NCI-H69 (cell line): Measurements from ENCODE around the gene BCL11B.

Experiments used
- DNase-seq: peaks from one replicate; lab custom pipeline; 2025; lab: John Stamatoyannopoulos, UW

Gene BCL11B

GRCh38 chr14:99271951-99272631 is at the start of gene BCL11B:
Gene BCL11B (minus strand): TSS chr14:99272197. CDS start chr14:99271218, 979 bp downstream.
- peak; percentile 75 for DNase-seq

- DNase-seq = no peak
Measured at GRCh38 chr14:99321236-99321925, 49.4 kb upstream of the BCL11B start.

- no peak for DNase-seq
Measured at GRCh38 chr14:99320621-99321235, 48.7 kb upstream of the BCL11B start.

- peak; percentile 67 for DNase-seq
Measured at GRCh38 chr14:99320105-99320572, 48.1 kb upstream of the BCL11B start.

GRCh38 chr14:99318959-99319295 is 46.9 kb upstream of the BCL11B start:
- DNase-seq = no peak

GRCh38 chr14:99318091-99318958 is 46.3 kb upstream of the BCL11B start:
- DNase-seq = no peak

GRCh38 chr14:99317231-99318090 is 45.5 kb upstream of the BCL11B start:
- DNase-seq = no peak

GRCh38 chr14:99316281-99317163 is 44.5 kb upstream of the BCL11B start:
- no peak for DNase-seq

GRCh38 chr14:99315197-99315596 is 43.2 kb upstream of the BCL11B start:
- DNase-seq = no peak

- no peak for DNase-seq
Measured at GRCh38 chr14:99314623-99315022, 42.6 kb upstream of the BCL11B start.

GRCh38 chr14:99313234-99313633 is 41.2 kb upstream of the BCL11B start:
- DNase-seq = no peak

GRCh38 chr14:99312106-99312505 is 40.1 kb upstream of the BCL11B start:
- no peak for DNase-seq

GRCh38 chr14:99309220-99309766 is 37.3 kb upstream of the BCL11B start:
- no peak for DNase-seq

GRCh38 chr14:99304208-99304607 is 32.2 kb upstream of the BCL11B start:
- no peak for DNase-seq

GRCh38 chr14:99300190-99300589 is 28.2 kb upstream of the BCL11B start:
- no peak for DNase-seq

GRCh38 chr14:99296517-99296916 is 24.5 kb upstream of the BCL11B start:
- no peak for DNase-seq

- no peak for DNase-seq
Measured at GRCh38 chr14:99289394-99290189, 17.6 kb upstream of the BCL11B start.

GRCh38 chr14:99288948-99289347 is 17.0 kb upstream of the BCL11B start:
- no peak for DNase-seq
